Measurements from ENCODE around the gene KRT3. TPM values are rescaled to one million over a fixed set of nuclear protein-coding genes. Genes with fewer than 3 reads are reported as not detected.
"Not testable (repeated sequence)": the region's sequence is repeated elsewhere in the genome, so short reads cannot be mapped to it uniquely, and the experiment has no call there.

Gene KRT3
- total RNA-seq, 1 experiment from 2014 or later, result not detected

DNA sequence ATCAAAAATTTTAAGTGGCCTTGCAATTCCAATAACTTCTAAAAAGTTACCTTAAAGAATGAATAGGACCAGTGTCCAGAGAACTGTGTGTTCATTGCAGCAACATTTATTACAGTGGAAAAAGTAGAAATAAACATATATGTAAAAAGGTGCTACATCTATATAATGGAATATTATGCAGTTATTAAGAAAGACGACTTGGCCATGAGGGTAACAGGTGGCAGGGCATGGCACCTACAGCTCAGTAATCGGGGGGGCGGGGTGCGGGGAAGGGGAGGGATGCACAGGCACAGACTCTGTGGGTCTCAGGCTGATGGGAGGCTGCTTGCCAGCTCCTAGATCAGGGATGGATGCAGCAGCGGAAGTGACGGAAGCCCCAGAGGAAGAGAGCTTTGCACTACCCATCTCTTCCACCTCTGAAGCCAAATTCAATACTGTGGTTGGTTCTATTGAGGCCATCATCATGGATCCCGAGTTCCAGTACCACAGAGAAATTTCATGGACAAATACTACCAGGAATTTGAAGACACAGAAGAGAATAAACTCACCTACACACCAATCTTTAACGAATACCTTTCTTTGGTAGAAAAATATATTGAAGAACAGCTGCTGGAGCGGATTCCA lies 32.8 kb downstream of the KRT3 start:
- intact Hi-C loops (cut with micrococcal nuclease; ENCODE audit: unreplicated experiment), result no loop called here
- ChIA-PET CTCF (no interaction called here), POLR2A (ENCODE audit: low non-redundant PET) (no interaction called here)
- Histone ChIP-seq H3K27ac (ENCODE audit: low read depth, low read length, poor library complexity, severe bottlenecking) (no peak overlapping the region), H3K4me1 (ENCODE audit: insufficient read depth, low read length, poor library complexity, severe bottlenecking) (no peaks in the 10 kb centered on the region), H3K9me3 (ENCODE audit: low read depth, low read length, poor library complexity, severe bottlenecking) (peaks cover 7% of the 10 kb centered on the region), H3K27me3 (replicated peaks; ENCODE audit: insufficient read depth, low read depth, low read length, poor library complexity) (no peaks in the 10 kb centered on the region), H3K36me3 (ENCODE audit: insufficient read depth, low read length, poor library complexity, severe bottlenecking) (no peaks in the 10 kb centered on the region), H3K4me3 (ENCODE audit: low read depth, low read length, poor library complexity, severe bottlenecking) (no peak overlapping the region)
- no peak for DNase-seq (ENCODE audit: low spot score)
- no TSS peak for BruUV-seq (replicated peaks)
- TF ChIP-seq, protein P1, sequence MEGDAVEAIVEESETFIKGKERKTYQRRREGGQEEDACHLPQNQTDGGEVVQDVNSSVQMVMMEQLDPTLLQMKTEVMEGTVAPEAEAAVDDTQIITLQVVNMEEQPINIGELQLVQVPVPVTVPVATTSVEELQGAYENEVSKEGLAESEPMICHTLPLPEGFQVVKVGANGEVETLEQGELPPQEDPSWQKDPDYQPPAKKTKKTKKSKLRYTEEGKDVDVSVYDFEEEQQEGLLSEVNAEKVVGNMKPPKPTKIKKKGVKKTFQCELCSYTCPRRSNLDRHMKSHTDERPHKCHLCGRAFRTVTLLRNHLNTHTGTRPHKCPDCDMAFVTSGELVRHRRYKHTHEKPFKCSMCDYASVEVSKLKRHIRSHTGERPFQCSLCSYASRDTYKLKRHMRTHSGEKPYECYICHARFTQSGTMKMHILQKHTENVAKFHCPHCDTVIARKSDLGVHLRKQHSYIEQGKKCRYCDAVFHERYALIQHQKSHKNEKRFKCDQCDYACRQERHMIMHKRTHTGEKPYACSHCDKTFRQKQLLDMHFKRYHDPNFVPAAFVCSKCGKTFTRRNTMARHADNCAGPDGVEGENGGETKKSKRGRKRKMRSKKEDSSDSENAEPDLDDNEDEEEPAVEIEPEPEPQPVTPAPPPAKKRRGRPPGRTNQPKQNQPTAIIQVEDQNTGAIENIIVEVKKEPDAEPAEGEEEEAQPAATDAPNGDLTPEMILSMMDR (conservative IDR thresholded peaks at IDR 0.05; ENCODE audit: low read depth, low read length), result no peak
- TF ChIP-seq EZH2 (IDR thresholded peaks at IDR 0.05; ENCODE audit: borderline replicate concordance, low read depth, low read length, poor library complexity, severe bottlenecking), result no peak

DNA sequence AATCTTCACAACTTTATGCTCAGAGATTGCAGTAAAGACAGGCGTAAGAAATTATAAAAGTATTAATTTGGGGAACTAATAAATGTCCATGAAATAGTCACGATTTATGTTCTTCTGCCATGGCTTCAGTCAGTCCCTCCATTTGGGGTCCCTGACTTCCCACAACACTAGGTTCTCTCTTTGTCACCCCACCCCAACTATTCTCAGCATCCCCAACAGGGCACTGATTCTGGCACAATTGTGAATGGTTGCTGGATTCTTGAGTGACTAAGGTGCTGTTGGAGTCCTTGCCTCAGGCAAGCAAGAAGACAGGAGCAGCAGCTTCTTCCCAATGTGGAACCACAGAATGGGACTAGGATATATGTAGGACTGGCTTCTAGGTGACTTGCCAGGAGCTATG lies 34.1 kb downstream of the KRT3 start:
- H3K9me3 ChIP-seq (ENCODE audit: low read depth, low read length, poor library complexity, severe bottlenecking), result peaks cover 7% of the 10 kb centered on the region
- no peaks in the 10 kb centered on the region for H3K4me1 ChIP-seq (ENCODE audit: insufficient read depth, low read length, poor library complexity, severe bottlenecking)
- H3K36me3 ChIP-seq (ENCODE audit: insufficient read depth, low read length, poor library complexity, severe bottlenecking), result no peaks in the 10 kb centered on the region
- intact Hi-C loops (cut with micrococcal nuclease; ENCODE audit: unreplicated experiment), result no loop called here
- TF ChIP-seq, protein P1 (conservative IDR thresholded peaks at IDR 0.05; ENCODE audit: low read depth, low read length), result no peak
- no peak for TF ChIP-seq EZH2 (IDR thresholded peaks at IDR 0.05; ENCODE audit: borderline replicate concordance, low read depth, low read length, poor library complexity, severe bottlenecking)
- H3K27ac ChIP-seq (ENCODE audit: low read depth, low read length, poor library complexity, severe bottlenecking), result no peak overlapping the region
- no peak for DNase-seq (ENCODE audit: low spot score)
- BruUV-seq (replicated peaks), result no TSS peak
- ChIA-PET CTCF (no interaction called here), POLR2A (ENCODE audit: low non-redundant PET) (no interaction called here)
- no peaks in the 10 kb centered on the region for H3K27me3 ChIP-seq (replicated peaks; ENCODE audit: insufficient read depth, low read depth, low read length, poor library complexity)
- H3K4me3 ChIP-seq (ENCODE audit: low read depth, low read length, poor library complexity, severe bottlenecking), result no peak overlapping the region

DNA sequence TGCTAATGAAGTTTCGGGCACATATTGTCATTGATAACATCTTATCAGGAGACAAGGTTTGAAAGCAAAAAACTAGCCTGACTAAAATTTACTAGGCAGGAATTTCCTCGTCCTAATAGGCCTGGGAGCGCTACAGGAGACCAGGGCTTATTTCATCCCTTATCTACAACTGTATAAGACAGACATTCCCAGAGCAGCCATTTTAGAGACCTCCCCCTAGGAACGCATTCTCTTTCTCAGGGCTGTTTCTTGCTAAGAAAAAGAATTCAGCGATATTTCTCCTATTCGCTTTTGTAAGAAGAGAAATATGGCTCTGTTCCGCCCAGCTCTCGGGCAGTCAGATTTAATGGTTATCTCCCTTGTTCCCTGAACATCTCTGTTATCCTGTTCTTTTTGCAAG lies 34.7 kb downstream of the KRT3 start:
- H3K4me3 ChIP-seq (ENCODE audit: low read depth, low read length, poor library complexity, severe bottlenecking); BruUV-seq (replicated peaks); H3K27me3 ChIP-seq (replicated peaks; ENCODE audit: insufficient read depth, low read depth, low read length, poor library complexity); CTCF ChIA-PET; DNase-seq (ENCODE audit: low spot score); H3K27ac ChIP-seq (ENCODE audit: low read depth, low read length, poor library complexity, severe bottlenecking); POLR2A ChIA-PET (ENCODE audit: low non-redundant PET); H3K9me3 ChIP-seq (ENCODE audit: low read depth, low read length, poor library complexity, severe bottlenecking); H3K36me3 ChIP-seq (ENCODE audit: insufficient read depth, low read length, poor library complexity, severe bottlenecking); H3K4me1 ChIP-seq (ENCODE audit: insufficient read depth, low read length, poor library complexity, severe bottlenecking); intact Hi-C loops (cut with micrococcal nuclease; ENCODE audit: unreplicated experiment): not testable (repeated sequence)

DNA sequence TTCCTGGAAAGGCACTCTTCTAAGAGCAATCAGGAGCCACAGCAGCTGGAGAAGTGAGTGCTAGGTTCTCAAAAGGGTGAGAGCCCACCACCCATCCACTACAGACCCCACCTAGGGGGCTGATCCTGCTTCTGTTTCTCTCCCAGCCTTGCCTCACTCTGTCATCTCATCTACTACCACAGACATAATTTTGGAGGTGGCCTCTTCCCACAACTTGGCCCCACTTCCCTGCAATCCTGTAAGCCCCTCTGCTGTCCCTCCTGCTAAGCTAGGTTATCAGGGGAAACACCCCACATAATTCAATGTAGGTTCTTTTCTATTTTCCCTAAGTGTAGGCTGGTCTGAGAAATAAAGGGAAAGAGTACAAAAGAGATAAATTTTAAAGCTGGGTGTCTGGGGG lies 35.3 kb downstream of the KRT3 start:
- POLR2A ChIA-PET (ENCODE audit: low non-redundant PET), result no interaction called here

More for the DNA sequence above, 35.3 kb downstream of the KRT3 start:
- peaks cover 7% of the 10 kb centered on the region for H3K9me3 ChIP-seq (ENCODE audit: low read depth, low read length, poor library complexity, severe bottlenecking)
- no peak for DNase-seq (ENCODE audit: low spot score)
- no TSS peak for BruUV-seq (replicated peaks)
- no peaks in the 10 kb centered on the region for H3K36me3 ChIP-seq (ENCODE audit: insufficient read depth, low read length, poor library complexity, severe bottlenecking)
- CTCF ChIA-PET, result no interaction called here
- H3K27ac ChIP-seq (ENCODE audit: low read depth, low read length, poor library complexity, severe bottlenecking), result no peak overlapping the region
- peaks cover 2% of the 10 kb centered on the region for H3K4me1 ChIP-seq (ENCODE audit: insufficient read depth, low read length, poor library complexity, severe bottlenecking)
- no peak overlapping the region for H3K4me3 ChIP-seq (ENCODE audit: low read depth, low read length, poor library complexity, severe bottlenecking)
- no peaks in the 10 kb centered on the region for H3K27me3 ChIP-seq (replicated peaks; ENCODE audit: insufficient read depth, low read depth, low read length, poor library complexity)
- intact Hi-C loops (cut with micrococcal nuclease; ENCODE audit: unreplicated experiment), result no loop called here
- no peak for TF ChIP-seq EZH2 (IDR thresholded peaks at IDR 0.05; ENCODE audit: borderline replicate concordance, low read depth, low read length, poor library complexity, severe bottlenecking)
- TF ChIP-seq, protein P1 (conservative IDR thresholded peaks at IDR 0.05; ENCODE audit: low read depth, low read length), result no peak
